Stromal cell of bone marrow (primary cell): ENCODE measurements around the gene MKNK2.
"Not testable (repeated sequence)": the region's sequence is repeated elsewhere in the genome, so short reads cannot be mapped to it uniquely, and the experiment has no call there.

Experiments used
- DNase-seq: peaks from one replicate; pipeline ENCODE4 v3.0.0-alpha.2; 2012; ENCODE audit warnings: low read depth

MKNK2 gene

GRCh38 chr19:1991018-1991913, 59.8 kb downstream of the MKNK2 start:
- DNase-seq, result no peak

GRCh38 chr19:1990230-1991017, 60.6 kb downstream of the MKNK2 start:
- no peak for DNase-seq

GRCh38 chr19:1989513-1990229, 61.4 kb downstream of the MKNK2 start:
- DNase-seq, result no peak

GRCh38 chr19:1988464-1988863, 62.6 kb downstream of the MKNK2 start:
- not testable (repeated sequence) for DNase-seq
